Thymus (tissue), 11 donors: ENCODE results near the gene SIVA1. TPM values are rescaled to one million over a fixed set of nuclear protein-coding genes. Genes with fewer than 3 reads are reported as not detected.

Experiments
- DNase-seq, 9 donors: peaks; one replicate each; pipeline ENCODE4 v3.0.0-alpha.2; 2013; ENCODE audit warnings: low spot score in 9 of 9, low read depth in 6 of 9, missing footprints in 1 of 9
- H3K27ac ChIP-seq, 2 donors: one replicate each; pipeline ENCODE4 v1.5.1; 2013; ENCODE audit warnings: control low read depth in 1 of 2, low read depth in 1 of 2, low read length in 1 of 2, mild to moderate bottlenecking in 1 of 2, moderate library complexity in 1 of 2
- H3K27me3 ChIP-seq, 2 donors: one replicate each; pipeline ENCODE4 v1.5.1; 2013; ENCODE audit warnings: low read length in 1 of 2; ENCODE audit not compliant: control insufficient read depth in 2 of 2, insufficient read depth in 1 of 2
- H3K36me3 ChIP-seq, 2 donors: one replicate each; pipeline ENCODE4 v1.5.1; 2013; ENCODE audit warnings: low read length in 1 of 2, mild to moderate bottlenecking in 1 of 2, moderate library complexity in 1 of 2; ENCODE audit not compliant: control insufficient read depth in 2 of 2, insufficient read depth in 2 of 2
- H3K4me1 ChIP-seq, 2 donors: one replicate each; pipeline ENCODE4 v1.5.1; 2013; ENCODE audit warnings: low read length in 2 of 2; ENCODE audit not compliant: control insufficient read depth in 2 of 2, insufficient read depth in 2 of 2
- H3K4me3 ChIP-seq, 2 donors: one replicate each; pipeline ENCODE4 v1.5.1; 2013; ENCODE audit warnings: low read length in 2 of 2, control low read depth in 1 of 2, mild to moderate bottlenecking in 1 of 2
- H3K9me3 ChIP-seq, 2 donors: one replicate each; pipeline ENCODE4 v1.5.1; 2013; ENCODE audit warnings: low read length in 1 of 2, mild to moderate bottlenecking in 1 of 2; ENCODE audit not compliant: control insufficient read depth in 2 of 2, insufficient read depth in 1 of 2
- WGBS: extraction: QIAGEN DNeasy Blood & Tissue Kit; methylation state at CpG from one replicate; pipeline ENCODE4 v1.1.7; 2013; 5-methylcytosine and 5-hydroxymethylcytosine counted together
- polyA plus RNA-seq: library from polyadenylated mRNA; stranded (reverse); fragments of 200-250 nt; gene quantifications from one replicate; pipeline ENCODE4 v1.2.3, GENCODE V29; 2013
- total RNA-seq: library from RNA; stranded (reverse); fragments of 120-200 nt; gene quantifications from one replicate; pipeline ENCODE4 v1.2.4, GENCODE V29; 2013
- donor health status: healthy.

Gene SIVA1
- total and polyA plus RNA-seq, 2 donors = 143 to 308 TPM

DNA sequence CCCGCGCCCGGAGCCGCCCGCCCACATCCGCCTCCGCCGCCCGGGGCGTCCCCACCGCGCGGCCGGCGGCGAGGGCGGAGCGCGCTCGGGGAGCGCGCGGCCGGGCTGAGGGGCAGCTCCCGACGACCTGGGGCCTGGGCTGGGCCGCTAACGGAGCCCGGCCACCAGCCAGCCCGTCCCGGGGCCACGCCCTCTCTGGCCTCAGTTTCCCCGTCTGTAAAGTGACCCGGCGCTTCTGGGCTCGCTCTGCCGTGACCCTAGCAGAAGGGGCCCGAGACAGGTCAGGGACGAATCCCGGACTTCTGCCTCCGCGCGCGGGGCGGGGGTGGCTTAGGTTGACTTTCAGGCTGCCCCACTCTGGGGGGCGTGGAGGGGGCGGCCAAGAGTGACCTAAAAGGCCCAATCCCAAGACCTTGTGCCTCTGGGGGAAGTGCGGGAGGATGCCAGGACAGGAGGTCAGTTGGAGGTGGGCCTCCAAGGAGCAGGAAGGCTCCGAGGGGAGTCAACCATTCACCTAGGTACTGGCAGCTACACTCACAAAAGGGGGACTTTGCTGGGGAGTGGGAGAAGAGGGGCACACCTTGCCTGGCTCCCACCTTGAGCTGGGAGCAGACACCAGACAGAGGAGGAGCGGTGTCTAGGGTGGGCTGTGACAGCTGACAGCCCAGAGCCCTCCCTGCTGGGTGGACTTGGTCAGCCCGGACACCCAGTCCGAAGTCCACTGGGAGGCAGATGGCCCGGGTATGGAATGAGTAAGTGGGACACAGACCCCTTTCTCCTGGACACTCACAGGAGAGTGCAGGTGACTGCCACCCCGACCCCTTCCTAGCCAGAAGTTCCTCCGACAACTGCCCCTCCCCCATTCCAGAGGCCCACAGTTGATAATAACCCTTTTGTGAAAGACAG lies 43.1 kb downstream of the SIVA1 start:
- Histone ChIP-seq H3K36me3 (peaks cover 3 to 13% of the 10 kb centered on the region in 2 donors), H3K4me1 (peaks cover 19 to 49% of the 10 kb centered on the region in 2 donors), H3K9me3 (peaks cover 0 to 4% of the 10 kb centered on the region in 2 donors), H3K27ac (peak overlapping the region in 1 of 2 donors; percentile 83), H3K4me3 (peak overlapping the region; percentile 34 to 91), H3K27me3 (peaks cover 14 to 50% of the 10 kb centered on the region in 2 donors)
- WGBS = 15% methylated on average over 55 of the region's 55 CpGs
- peak in 3 of 9 donors; percentile 25 to 55 (median 29) for DNase-seq

DNA sequence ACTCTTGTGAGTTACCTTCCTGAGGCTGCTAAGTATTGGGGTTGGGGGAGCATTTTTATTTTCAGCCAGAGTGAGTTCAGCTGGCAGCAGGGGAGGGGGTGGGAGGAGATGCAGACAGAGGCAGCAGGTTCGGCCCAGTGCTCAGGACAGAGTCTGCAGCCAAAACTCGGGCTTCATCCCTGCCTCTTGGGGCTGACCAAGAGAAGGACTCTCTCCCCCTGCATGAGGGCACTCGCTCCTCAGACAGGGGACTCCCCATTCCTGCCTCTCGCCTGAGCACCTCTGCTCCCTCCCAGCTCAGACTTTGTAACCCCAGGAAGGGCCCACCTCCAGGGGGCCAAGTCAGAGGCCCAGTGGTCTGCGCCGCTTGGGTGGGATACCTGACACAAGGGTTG lies 43.7 kb downstream of the SIVA1 start:
- peaks cover 0 to 4% of the 10 kb centered on the region in 2 donors for H3K9me3 ChIP-seq
- WGBS = 96% methylated on average over 6 of the region's 6 CpGs
- H3K36me3 ChIP-seq = peaks cover 0 to 7% of the 10 kb centered on the region in 2 donors
- DNase-seq = no peak
- peaks cover 24 to 55% of the 10 kb centered on the region in 2 donors for H3K4me1 ChIP-seq
- H3K27me3 ChIP-seq = peaks cover 17 to 56% of the 10 kb centered on the region in 2 donors
- H3K27ac ChIP-seq = no peak overlapping the region
- H3K4me3 ChIP-seq = no peak overlapping the region

DNA sequence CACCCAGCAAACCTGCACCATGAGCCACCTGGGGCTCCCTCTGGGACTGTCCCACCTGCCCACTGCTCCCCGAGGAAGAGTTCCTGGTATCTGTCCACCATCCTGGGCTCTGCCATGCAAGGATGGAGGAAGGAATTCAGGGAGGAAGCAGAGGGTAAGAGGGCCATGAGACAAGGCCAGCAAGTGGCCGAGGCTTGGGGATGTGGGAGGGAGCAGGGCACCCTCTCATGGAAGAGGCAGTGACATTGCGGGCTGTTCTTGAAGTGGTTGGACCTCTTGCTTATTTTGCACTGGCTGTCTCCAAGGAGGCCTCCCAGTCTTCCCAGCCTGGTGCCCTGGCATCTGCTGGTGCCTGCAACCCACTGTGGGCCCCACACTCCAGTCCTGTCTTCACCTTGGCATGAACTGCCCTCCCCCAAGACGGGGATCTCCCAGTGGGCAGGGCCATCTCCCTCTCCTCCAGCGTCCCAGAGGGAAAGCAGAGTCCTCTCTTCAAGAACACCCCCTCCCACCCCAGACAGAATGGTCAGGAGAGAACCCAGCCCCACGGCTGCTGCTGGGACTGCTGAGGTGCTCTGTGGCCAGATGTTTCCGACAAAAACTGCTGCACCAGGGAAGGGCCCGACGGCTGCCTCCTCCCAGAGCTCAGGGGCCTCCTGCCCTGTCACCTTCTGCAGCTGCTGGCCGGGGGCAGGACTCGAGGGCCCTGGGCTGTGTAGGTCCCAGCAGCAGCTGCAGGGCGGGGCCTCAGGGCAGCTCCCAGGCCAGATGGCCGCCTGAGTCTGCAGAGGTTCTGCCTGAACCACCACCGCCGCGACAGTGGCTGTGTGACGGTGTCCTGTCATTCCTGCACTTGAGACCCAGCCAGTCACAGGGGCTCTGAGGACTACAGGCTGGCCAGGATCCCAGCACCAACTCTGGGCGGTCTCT lies 44.4 kb downstream of the SIVA1 start:
- peak in 1 of 9 donors; percentile 14 for DNase-seq
- Histone ChIP-seq H3K4me3 (no peak overlapping the region), H3K36me3 (peaks cover 0 to under 1% of the 10 kb centered on the region in 2 donors), H3K4me1 (peaks cover 28 to 59% of the 10 kb centered on the region in 2 donors), H3K27me3 (peaks cover 17 to 63% of the 10 kb centered on the region in 2 donors), H3K9me3 (peaks cover 0 to 4% of the 10 kb centered on the region in 2 donors), H3K27ac (no peak overlapping the region)
- 68% methylated on average over 18 of the region's 18 CpGs for WGBS

DNA sequence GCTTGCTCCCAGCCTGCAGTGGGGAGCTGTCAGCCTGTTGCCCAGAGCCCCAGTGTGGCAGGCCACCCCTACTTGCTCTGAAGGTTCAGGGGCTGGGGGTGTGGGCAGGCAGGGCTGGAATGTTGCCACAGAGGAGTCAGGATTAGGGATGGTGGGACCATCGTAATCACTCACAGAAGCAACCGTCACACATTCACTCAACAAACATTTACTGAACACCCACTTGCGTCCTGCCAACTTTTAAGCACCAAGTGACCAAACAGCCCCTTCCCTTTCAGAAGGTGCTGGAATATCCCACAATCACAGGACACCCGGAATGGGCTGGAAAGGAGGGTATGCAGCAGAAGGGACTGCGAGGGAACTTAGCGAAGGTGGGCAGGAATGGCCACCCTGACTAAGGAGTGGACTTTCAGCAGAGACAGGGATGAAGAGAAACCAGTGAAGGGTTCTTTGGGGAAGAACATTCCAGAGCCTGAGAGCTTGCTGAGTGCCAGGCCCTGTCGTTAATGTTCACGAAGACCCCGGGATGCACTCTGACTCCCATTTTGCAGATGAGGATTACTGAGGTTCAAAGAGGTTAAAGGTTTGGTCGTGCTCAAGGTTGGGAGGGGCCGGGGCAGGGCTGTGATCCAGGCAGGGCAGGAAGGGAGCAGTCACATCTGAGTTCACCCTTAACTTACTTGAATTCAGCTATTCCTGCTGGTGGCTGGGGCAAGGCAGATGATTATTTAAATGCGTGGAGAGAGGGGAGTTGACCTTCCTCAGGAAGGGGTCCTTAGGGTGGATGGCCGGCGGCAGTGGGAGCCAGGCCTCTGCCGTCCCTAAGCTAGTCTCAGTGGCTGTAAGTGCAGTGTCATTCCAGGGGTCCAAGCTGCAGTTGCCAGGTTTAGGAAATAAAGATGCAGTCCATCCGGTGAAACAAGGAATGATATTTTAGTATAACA lies 45.6 kb downstream of the SIVA1 start:
- Histone ChIP-seq H3K9me3 (peaks cover 0 to 2% of the 10 kb centered on the region in 2 donors), H3K36me3 (no peaks in the 10 kb centered on the region), H3K4me1 (peaks cover 28 to 53% of the 10 kb centered on the region in 2 donors), H3K27ac (no peak overlapping the region), H3K27me3 (peaks cover 17 to 65% of the 10 kb centered on the region in 2 donors), H3K4me3 (no peak overlapping the region)
- DNase-seq = no peak
- 95% methylated on average over 16 of the region's 16 CpGs for WGBS

DNA sequence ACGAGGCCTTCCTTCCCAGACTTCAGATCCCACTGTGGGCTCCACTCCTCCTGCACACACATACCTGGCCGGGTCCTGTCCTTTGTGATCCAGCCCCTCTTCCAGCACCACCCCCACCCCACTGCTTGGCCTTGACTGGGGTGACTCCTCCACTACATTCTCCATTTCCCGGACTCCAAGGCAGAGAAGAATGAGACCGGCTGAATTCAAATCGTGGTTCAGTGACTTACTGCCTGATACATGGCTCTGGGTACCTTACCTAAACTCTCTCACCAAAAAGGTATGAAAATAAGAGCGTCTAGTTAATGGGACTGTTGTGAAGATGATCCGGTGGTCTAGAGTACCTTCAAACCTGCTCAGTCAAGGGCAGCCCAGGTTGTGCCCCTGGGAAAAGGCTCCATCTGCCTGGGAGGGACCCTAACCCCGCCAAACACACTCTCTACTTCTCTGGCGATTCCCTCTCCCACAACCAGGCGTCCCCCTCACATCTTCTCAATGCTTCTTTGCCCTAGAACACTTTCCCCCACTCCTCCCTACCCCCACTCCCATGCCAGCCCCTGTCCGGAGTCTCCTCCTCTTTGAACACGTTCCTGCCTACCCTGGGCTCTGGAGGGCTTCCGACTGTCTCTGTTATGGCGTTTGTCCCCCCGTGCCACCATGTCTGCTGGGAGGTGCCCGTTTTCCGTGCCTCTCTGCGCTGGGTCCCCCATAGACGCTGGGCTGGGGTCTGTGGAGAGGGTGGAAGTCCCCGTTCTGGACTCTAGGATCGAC lies 46.5 kb downstream of the SIVA1 start:
- Histone ChIP-seq H3K36me3 (no peaks in the 10 kb centered on the region), H3K9me3 (no peaks in the 10 kb centered on the region), H3K4me3 (peak overlapping the region; percentile 23 to 78), H3K27me3 (peaks cover 17 to 65% of the 10 kb centered on the region in 2 donors), H3K4me1 (peaks cover 19 to 44% of the 10 kb centered on the region in 2 donors), H3K27ac (peak overlapping the region; percentile 30 to 92)
- peak in 2 of 9 donors; percentile 16 to 39 for DNase-seq
- WGBS = 48% methylated on average over 21 of the region's 21 CpGs

DNA sequence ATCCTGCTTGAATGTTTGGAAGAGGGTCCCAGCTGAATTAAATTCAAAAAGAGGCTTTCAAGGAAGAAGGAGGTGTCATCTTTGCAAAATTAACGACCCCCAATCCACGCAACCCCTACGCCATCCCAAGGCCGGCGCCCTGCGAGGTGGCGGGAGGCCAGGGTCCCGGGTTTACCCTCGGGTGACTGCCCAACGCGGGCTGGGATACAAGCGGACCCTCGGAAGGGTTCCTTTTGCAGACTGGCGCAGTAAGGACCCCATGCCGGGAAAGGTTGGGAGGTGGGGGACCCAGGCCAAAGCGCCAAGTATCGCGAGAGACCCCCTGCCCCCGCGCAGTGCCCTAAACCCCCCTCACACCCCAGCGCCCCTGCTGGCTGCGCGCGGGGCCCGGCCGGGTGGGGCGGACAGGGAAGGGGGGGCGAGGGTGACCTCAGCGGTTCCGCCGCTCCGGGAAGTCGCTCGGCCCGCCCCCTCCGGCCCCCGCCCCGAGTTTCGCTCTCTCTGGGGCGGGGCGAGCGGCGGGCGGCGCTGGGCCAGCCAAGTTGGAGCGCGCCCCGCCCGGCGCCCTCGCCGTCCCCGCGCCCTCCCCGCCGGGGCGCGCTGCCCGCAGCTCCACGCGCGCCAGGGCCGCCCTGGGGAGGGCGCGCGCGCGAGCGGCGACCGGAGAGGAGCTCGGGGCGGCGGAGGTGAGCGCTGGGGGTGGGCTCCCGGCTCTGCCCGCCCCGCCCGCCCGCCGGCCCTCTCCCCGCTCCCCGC lies 47.2 kb downstream of the SIVA1 start:
- Histone ChIP-seq H3K27me3 (peaks cover 17 to 63% of the 10 kb centered on the region in 2 donors), H3K9me3 (no peaks in the 10 kb centered on the region), H3K4me3 (peak overlapping the region; percentile 23 to 78), H3K36me3 (no peaks in the 10 kb centered on the region), H3K4me1 (peaks cover 17 to 41% of the 10 kb centered on the region in 2 donors), H3K27ac (peak overlapping the region; percentile 30 to 92)
- WGBS = 4% methylated on average over 83 of the region's 83 CpGs
- peak in 4 of 9 donors; percentile 46 to 78 (median 58) for DNase-seq

DNA sequence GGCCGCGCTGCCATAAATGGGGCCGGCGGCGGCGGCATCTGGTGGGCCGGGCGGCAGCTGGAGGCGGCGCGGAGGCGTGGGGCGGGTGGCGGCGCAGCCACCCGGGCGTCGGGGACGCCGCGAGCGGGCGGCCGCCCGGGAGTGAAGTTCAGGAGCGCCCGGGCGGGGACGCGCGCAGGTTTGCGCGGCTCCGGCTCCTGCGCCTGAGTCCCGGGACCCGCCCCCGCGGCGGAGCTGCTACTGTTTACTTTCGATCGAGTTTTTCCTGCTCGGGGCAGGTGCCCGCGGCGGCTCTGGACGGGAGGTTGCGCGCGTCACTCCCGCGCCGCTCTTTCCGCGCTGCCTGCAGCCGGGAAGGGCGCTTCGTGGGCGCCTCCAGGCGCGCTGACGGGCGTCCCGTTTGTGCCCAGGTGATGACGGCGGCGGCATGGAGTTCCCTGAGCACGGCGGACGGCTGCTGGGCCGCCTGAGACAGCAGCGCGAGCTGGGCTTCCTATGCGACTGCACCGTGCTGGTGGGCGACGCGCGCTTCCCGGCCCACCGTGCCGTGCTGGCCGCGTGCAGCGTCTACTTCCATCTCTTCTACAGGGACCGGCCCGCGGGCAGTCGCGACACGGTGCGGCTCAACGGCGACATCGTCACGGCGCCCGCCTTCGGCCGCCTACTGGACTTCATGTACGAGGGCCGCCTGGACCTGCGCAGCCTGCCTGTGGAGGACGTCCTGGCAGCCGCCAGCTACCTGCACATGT lies 48.0 kb downstream of the SIVA1 start, which contains the start of gene ZBTB42:
ZBTB42 (plus strand) TSS at position 331 of the 749 bp plus-strand sequence; CDS start at position 428, 97 bp downstream.
- Histone ChIP-seq H3K36me3 (no peaks in the 10 kb centered on the region), H3K27me3 (peaks cover 17 to 61% of the 10 kb centered on the region in 2 donors), H3K9me3 (no peaks in the 10 kb centered on the region), H3K27ac (peak within 1 kb of the TSS; percentile 30 to 92), H3K4me1 (peaks cover 15 to 39% of the 10 kb centered on the region in 2 donors), H3K4me3 (peak within 1 kb of the TSS; percentile 47 to 78)
- DNase-seq = peak in 4 of 9 donors; percentile 31 to 75 (median 58)
- WGBS = 2% methylated on average over 105 of the region's 105 CpGs
